Measurements from ENCODE around the gene NEBL.
A peak's percentile ranks its signal among the peaks of the same experiment; 100 is the strongest.

Gene NEBL

DNA sequence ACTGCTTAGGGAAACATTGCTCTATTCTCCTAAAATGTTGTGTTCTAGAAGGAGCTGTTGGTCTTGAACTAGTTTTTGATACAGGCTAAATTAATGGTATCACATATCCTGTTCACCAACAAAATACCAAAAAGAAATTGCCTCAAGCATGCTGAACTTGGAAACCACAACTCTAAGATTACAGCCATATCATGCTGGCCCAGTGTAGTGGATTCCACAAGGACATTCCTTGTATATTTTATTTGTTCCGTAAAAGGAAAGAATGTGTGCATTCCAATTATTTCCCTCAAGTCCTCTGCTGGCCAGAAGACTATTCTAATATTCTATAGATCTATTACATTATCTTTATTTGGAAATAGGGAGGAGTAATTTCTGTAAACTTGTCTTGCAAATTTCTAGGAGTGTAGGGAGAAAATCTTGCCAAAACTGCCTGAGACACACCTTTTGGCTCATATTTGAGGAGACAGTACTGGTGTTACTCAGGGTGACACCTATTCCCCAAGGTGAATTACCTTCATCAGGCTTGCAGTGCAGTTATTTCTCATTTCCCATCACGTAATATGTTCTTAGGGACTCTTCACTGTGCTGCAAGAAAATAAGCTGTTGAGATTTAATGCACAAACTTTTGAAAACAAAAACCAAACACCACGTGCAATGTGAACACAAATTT lies 1.9 kb upstream of the NEBL start:
- DNase-seq, result no peak

DNA sequence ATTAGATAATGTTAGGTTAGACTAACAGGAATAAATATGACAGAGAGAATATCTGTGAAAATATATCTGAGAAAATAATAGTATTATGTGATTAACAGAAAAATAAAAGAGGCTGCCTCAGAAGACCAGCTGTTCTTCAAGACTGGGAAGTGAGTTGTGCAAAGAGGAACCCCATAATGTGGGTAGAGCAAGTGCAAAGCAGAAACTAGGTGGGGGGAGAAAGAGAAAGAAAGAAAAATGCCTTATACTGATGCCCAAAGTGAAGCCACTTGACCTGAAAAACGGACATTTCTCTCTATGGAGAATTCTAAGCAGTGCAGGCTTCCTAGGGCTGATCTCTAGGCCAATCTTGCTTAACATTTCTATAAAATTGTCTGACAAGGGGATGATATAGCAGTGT lies 3.8 kb downstream of the NEBL start:
- no peak for DNase-seq

DNA sequence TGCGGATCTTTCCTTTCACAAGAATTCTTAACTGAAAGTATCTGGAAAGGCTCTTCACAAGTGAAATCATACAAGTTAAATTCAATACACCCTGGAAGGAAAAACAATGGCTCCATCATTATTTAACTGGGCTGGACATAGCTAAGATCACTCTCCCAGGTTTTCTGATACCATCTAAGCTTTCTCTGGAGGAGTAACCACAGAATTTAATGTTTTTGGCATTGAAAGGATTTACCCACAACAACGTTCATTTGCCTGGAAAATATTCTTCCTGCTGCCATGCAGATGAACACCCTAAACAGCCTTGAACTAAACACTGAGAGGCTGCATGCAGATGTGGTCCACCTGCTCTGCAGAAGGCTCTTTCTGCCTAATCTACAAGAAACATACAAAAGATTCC lies 4.3 kb downstream of the NEBL start:
- DNase-seq, result no peak

DNA sequence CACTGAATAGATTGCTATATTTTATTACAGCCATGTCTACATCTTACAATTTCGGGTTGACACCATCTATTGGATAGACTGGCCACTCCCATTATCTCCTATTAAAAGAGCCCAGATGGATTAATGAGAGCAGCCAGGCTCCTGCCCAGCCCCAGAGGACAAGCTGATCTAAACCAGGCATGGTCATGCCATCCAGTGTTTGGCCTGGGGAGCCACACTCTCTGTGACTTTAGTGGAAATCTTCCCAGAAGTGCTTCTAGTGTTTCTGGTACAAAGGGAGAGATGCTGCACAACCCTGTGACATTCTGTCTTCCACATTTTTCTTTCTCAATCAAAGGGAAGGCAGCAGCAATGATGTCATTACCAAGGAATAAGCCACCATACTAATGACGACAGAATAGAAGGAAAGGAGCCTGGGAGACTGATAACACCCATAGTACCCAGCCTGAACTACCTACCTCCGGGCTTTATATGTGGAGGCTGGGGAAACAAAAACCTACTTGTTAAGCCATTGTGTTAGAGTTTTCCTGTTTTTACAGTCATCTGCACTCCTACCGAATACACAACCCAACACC lies 5.0 kb downstream of the NEBL start:
- DNase-seq, result no peak

DNA sequence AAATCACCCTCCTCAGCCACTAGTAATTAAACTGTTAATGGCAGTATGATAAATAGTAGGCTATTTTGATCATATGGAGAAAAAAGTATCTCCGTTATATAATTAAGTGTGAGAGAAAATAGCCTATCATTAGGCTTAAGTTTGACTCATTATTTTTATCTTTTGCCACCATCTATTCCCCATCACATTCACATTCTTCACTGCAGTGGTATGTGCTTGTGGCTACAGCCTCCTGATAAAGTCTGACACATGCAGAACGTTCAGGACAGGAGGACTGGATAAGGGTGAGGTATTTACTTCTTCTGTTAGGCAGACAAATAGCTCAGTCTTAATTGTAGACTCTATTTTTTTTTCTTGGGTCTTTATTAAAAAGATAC lies 5.8 kb downstream of the NEBL start:
- no peak for DNase-seq

DNA sequence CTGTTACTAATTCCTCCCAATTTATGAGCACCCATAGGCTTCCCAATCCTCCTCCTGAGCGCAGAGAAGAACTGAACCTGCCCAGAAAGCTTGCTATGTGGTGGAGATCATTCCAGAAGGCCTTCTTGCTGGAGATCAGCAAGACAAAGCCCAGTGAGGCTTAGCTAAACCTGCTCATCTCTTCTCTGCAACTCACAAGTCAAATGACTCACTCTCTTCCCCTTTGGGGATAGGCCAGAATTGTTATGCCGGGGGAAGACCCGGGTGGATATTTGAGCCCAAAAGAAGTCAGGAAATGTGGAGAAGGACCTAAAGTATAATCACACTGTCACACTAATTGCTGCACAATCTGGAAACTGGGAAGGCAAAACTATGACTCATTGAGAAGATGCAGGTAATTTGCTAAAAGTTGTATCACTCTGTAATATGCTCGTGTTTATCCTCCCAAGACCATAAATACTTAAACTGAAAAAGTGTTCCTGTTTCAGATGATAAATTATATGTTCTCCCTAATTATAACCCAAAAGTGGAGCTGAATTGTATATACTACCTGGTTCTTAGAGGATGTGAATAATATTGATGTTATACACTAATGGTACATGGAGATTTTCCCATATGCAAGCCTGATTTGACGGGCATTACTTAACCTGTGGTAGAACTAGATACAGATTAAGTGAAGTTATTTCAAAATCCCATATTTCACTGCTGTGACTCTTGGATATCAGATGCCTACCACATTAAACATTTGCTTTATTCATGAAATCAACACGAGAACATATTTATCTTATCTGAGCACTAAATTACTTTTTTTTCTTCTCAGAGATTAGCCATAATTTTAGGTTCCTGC lies 6.4 kb downstream of the NEBL start:
- DNase-seq, result no peak

DNA sequence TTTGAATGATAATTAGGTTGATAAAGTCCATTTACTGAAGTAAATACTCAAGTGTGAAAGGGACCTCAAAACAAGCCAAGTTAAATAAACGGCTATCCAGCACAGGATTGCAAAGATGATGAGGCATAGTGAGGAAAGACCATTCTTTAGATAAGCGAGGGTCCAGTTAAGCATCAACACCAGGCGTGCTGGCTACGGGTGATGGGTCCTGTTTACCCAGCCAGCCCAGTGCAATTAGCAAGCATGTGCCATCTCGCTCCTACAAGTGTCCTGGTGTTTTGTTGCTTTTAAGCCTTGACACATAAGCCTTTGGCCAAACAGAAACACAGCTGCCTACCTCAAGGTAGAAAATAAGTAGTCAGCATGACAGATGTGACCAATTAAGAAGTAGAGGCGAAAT lies 7.1 kb downstream of the NEBL start:
- DNase-seq, result peak; percentile 45

DNA sequence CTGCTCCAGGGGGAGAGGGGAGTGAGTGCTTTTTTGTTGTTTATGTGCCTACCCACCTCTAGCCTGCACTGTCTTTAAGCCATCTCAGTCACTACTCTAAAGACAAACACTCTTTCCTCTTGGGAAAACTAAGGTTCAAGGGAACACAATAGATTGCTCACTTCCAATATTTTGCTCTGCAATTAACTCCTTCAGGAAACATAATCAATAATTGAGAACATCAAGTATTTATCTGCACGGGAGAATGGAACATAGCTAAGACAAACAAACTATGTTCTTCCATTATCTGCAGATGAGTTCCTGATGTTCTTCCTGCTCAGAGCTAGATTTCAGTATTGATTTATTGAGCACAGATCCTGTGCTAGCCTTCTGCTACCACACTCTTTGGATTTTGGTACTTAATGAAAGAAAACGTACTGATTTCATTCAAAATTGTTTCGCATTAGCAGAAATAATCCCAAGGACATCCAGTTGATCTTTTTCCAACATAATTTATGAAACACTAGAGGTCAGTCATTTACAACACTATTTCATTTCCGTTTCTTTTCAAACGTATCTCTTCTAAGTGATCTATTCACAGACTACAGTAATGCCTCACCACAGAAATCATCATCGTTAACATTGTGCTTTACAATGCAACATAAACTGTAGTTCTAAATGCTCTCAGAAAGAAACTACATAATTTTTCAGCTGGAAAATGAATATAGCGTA lies 8.3 kb downstream of the NEBL start:
- no peak for DNase-seq

DNA sequence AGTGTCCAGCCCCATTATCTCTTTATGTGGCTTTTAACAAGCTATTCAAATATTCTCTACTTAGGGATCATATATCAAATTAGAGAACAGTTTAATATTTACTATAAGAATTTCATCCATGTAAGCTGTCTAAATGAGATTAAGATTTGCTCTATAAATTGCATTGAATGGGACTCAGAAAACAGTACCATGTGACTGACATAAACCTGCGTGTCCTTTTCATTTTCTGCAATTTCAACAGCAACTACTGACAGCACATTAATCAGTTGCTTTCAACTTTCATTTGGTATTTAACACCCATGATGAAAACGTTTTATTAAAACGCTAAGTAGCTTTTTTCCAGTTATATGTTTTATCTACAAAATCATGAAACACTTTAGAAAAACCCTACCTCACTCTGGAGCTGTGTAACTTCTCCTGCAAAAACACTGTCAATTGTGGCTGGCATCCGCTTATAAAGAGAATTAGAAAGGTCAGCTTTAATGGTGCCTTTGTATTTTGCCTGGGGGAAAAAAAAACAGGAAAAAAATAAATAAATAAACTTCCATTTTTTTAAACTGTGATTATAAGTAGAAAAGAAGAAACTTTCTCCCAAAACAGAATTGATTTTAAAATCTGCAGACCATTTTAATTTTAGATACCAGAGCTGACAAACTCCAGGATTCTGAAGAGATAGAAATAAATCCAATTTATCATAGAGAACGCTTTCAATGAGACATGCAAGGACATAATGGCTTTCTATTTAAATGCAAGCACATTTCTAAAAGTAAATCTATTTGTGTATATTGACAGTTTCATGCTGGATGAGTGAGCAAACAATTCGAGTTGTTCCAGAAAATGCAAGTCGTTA lies 9.2 kb downstream of the NEBL start:
- DNase-seq, result no peak

DNA sequence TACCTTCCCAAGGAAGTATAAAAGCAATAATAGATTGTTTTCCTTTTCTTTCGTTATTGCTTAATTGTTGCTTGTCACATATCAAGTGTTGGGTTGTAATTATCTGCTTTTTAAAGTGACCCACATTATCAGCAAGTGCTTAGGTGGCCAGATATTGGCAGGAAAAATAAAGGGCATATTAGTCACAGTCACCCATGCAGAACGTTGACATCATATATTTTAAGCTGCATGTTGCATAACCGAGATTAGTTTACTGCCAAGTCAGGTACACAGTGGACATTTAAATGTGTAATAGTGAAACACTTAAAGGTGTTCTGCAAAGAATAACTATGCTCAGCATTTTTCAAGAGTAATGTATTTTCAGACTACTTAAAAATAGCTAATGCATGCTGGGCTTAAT lies 11.4 kb downstream of the NEBL start:
- no peak for DNase-seq

DNA sequence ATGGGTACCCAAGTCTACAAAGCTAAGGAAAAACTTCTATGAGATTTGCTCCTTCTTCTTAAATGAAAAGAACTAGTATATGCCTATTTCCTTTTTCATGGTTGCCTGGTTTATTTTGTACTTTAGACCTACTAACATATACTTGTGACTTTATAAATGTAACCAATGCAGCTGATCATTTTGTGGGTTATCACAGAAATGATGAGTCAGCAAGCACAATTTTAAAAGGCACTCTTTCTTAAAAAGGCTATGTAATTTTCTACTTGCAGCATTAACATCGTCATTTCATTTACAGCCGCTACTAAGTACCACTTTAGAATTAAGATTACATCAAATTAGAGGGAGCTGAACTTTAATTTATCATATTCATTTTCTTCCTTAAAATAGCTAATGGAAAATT lies 13.6 kb downstream of the NEBL start:
- DNase-seq, result no peak

DNA sequence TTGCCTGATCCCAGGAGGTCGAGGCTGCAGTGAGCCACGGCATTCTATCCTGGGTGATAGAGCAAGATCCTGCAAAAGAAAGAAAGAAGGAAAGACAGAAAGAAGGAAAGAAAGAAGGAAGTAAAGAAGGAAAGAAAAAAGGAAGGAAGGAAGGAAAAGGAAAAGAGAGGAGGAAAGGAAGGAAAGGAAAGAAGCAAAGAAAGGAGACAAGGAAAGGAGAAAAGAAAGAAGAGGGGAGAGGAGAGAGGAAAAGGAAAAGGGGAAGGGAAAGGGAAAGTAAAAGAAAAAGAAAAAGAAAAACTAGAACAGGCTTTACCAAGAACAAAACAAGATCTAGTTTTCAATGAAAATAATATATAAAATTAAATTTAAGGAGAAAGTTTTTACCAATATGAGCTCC lies 15.0 kb downstream of the NEBL start:
- DNase-seq, result no peak

DNA sequence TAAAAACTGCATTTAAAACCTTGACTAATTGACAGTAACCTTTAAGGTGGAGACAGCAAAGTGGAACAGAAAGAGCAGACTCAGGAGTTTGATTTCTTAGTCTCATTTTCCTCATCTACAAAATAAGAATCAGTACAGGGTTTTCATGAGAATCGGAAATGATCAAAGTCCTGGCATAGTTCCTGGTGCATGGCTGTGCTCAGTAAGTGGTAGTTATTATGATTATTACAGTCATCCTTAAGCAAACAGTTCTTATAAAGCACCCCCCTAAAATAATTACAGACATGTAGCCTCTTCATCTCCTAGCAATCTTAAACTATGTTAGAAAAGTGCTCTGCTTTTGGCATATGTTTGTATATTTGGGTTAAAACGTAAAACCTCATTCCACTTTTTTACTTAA lies 18.0 kb downstream of the NEBL start:
- no peak for DNase-seq

DNA sequence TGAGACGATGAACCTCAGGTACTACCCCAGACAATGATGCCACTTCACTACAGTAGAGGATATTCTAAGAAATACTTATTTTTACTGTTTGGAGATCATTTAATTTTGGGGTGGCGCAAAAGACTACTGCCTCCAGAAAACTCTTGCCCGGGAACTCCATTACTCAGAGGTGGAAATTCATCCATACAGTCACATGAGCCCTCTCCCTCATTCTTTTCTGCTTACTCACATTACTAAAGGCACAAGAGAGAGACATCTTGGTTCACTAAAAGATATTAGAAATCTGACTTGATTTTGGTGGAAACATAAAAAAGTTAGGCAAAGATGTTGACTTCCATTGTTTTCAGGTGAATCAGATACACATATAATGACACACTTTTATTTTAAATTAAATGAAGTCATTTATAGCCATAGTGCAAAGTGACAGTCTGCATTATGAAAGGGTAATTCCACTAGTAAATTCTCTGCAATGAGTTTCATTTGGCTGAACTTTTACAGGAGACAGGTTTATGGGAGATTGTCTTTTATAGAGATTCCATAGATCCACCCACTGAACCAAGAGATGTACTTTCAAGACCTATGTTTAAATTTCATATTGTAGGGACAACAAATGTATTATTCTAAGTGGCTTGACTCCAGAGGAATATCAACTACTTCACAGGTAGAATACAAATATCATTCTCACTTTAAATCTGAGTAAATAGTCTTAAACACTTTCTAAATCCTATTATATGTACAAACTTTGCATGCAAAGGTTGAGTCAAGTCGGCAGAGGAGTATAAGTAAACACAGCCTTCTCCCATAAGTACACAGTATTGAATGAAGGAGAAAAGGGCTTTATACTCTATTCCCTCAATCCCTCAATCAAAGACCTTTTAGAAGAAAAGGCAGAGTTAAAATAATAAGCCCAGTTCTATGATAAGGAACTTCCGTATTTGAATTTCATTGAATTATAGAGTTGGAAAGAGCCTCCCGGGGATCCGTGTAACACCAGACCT lies 18.8 kb downstream of the NEBL start:
- DNase-seq, result no peak

DNA sequence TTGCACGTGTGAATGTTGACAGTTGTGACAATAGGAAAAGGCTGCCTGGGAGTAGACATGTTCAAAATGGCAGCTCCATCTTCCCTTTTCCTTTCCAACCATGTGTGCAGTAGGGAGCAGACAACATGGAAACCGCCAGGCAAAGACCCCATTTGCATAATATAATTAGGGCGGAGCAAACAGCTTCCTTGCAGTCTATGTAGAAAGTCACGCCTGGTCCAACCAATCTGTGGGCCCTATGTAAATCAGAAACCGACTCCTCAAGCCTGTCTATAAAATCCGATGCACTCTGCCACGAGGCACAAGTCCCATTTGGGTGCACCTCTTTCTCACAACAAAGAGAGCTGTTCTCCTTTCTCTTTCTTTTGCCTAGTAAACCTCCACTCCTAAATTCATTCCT lies 19.6 kb downstream of the NEBL start:
- no peak for DNase-seq

DNA sequence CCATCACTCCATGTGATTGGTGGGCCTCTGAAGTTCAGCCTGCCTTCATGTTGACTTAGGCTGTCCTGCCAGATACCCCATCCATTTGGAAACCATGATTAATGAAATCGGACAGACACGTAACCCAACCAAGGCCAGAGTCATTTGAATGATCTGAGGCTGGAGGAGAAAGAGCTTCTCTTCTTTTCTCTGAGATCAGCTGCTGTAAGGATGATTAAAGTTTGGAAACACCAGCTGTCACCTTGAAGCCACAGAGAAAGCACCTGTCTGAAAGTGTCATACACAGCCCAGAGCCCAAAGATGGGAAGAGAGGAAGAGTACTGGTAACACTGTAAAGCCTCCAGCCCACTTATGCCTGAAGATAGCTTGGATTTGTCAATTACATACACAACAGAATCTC lies 22.9 kb downstream of the NEBL start:
- DNase-seq, result no peak

DNA sequence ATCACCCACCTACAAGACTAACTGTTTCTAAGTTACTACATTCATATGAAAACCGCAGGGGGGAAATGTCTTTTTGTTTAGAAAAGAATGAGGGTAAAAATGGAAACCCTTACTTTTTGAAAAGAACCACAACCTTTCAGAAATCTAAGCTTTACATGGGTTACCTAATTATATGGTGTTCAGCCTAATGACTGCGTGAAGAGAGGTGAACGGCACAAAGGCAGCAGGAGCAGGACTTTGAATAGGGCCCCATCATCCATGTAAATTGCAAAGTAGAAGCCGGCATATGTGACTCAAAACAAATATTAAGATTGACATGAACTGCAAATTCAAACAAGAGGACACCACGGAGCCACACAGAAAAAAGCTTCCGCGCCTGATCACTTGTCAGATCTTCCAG lies 25.1 kb downstream of the NEBL start:
- DNase-seq, result no peak

DNA sequence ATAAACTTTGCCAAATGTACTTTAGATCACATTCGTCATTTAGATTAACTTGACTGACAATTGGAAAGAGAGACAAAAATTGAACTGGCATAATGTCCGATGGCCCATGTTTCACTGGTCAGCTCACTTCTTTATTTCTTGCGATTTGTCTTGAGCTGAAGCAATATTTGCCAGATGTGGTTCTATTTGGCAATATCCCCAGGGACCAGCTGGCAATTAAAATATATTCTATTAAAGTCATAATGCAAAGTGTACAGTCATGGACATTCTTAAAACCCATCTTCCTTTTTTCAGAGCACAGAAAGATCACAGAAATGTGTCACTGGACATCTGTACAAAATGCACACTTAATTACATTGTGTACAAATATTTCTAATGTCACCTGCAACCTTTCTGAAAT lies 26.3 kb downstream of the NEBL start:
- DNase-seq, result no peak

DNA sequence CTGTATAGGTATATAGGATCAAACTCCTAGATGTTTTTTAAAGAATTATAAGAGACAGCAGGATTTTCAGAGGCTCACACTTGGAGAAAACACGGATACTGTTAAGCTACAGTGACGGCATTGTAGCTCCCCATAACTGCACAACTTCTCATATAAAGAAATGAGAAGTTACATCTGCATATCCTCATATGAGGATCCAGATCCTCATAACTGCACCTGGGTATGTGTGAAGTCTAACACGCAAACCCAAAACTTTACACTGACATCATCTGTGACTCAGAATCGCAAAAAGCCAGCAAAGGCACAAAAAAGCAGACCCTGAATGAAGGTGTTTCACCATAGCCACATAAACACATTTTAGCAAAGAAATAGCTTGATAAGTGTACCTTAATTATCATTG lies 34.1 kb downstream of the NEBL start:
- DNase-seq, result no peak

DNA sequence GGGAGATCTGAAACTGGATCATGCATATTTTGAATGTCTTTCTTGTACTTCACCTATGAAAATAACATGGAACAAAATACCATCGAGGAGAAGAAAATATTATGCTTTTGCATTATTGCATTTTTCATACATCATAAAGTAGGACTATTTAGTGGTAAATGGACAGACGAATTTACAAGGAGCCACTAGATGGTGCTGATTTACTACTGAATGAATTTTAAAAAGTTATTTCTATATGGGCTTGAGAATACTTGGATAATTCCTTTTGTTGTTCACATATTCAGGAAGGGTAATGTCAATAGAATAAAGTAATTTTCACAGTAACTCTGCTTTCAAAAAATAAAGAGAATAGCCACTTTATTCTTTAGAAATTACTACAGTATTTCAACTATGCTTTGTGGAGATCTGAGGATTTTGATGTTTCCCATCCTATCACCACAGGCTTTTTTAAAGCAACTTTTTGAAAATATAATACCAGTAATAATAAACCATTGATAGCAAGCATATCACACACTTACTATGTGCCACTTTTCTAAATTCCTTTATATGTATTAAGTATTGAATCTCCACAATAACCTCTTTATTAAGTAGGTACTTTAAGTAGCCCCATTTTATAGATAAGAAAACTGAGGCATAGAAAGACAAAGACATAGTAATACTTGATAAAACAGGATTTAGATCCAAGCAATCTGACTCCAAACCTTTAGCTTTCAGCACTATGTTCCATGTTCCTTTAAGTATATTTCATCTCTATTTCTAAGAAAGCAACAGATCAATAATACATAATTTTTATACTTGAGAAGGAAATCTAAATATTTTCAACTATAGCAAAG lies 38.6 kb downstream of the NEBL start:
- DNase-seq, result no peak

DNA sequence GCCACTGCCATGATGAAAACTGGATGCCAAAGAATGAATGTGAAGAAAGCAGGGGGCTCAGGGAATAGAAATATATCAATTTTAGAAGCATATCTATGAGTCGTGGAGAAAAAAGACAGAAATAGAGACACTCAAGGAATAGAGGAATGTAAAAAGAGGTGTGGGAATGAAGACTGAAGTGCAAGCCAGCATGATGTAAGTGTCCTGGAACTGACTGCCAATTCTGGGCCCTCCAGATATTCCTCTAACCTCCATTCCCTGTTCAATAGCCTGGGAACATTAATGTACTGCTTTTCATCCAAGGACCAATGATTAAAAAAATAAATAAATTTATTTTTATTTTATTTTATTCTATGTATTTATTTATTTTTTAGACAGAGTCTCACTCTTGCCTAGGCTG lies 40.6 kb downstream of the NEBL start:
- no peak for DNase-seq
